IMR-90 (cell line): ENCODE results near the gene RTN3. TPM values are rescaled to one million over a fixed set of nuclear protein-coding genes. Genes with fewer than 3 reads are reported as not detected.

Source experiments
- ATAC-seq: fragments of 200-7000 bp; cut with Tn5 transposase; 2 replicates; pipeline ENCODE4 v1.9.1; 2020; ENCODE audit warnings: low read depth, mild to moderate bottlenecking, moderate library complexity
- BruUV-seq: library from RNA; stranded (reverse); fragments of 400-500 nt; replicated peaks from 2 replicates; lab custom pipeline; 2021; lab: Mats Ljungman, UMichigan
- CTCF ChIA-PET: fragments of 300-600 bp; formaldehyde crosslinking; extraction: SDS; loops from one replicate; lab custom pipeline; 2021; ENCODE audit warnings: antibody characterized with exemption; lab: Yijun Ruan, JAX
- POLR2A ChIA-PET: fragments of 300-600 bp; sonication (Branson Sonifier 250); formaldehyde crosslinking; loops from one replicate; lab custom pipeline; 2022; ENCODE audit warnings: antibody characterized with exemption; ENCODE audit not compliant: unreplicated experiment; lab: Charles Lee
- DNase-seq: peaks from one replicate; pipeline ENCODE4 v3.0.0; 2013
- H2AFZ ChIP-seq: replicated peaks from 2 replicates; pipeline ENCODE3; 2013; ENCODE audit warnings: low read length, mild to moderate bottlenecking; ENCODE audit not compliant: poor library complexity
- H2AK5ac ChIP-seq: 2 replicates; pipeline ENCODE4 v1.6.1; 2013; ENCODE audit warnings: low read depth, low read length, inconsistent platforms
- H2AK9ac ChIP-seq: replicated peaks from 2 replicates; pipeline ENCODE3; 2013; ENCODE audit warnings: mild to moderate bottlenecking, low read depth, low read length, moderate library complexity; ENCODE audit not compliant: poor library complexity
- H2BK120ac ChIP-seq: 2 replicates; pipeline ENCODE4 v1.6.1; 2013; ENCODE audit warnings: low read depth, low read length, inconsistent platforms
- H2BK15ac ChIP-seq: 3 replicates; pipeline ENCODE4 v1.6.1; 2013; ENCODE audit warnings: low read depth, low read length, inconsistent platforms
- H2BK20ac ChIP-seq: 2 replicates; pipeline ENCODE4 v1.6.1; 2013; ENCODE audit warnings: low read depth, mild to moderate bottlenecking, inconsistent platforms, low read length, moderate library complexity
- H2BK5ac ChIP-seq: 2 replicates; pipeline ENCODE4 v1.6.1; 2013; ENCODE audit warnings: mild to moderate bottlenecking, low read depth, low read length, inconsistent platforms; ENCODE audit not compliant: poor library complexity, severe bottlenecking
- H3K14ac ChIP-seq: replicated peaks from 2 replicates; pipeline ENCODE4 v1.6.1; 2013; ENCODE audit warnings: low read depth, low read length, inconsistent platforms
- H3K18ac ChIP-seq: 2 replicates; pipeline ENCODE4 v1.6.1; 2013; ENCODE audit warnings: low read depth, low read length, control low read depth
- H3K23ac ChIP-seq: 2 replicates; pipeline ENCODE4 v1.6.1; 2013; ENCODE audit warnings: low read depth, low read length, inconsistent platforms
- H3K27ac ChIP-seq: 2 replicates; pipeline ENCODE4 v1.5.1; 2013; ENCODE audit warnings: mild to moderate bottlenecking, control low read depth, low read length; ENCODE audit not compliant: insufficient read depth
- H3K27me3 ChIP-seq: 2 replicates; pipeline ENCODE4 v1.6.1; 2013; ENCODE audit warnings: low read length; ENCODE audit not compliant: control insufficient read depth, insufficient read depth
- H3K36me3 ChIP-seq: 2 replicates; pipeline ENCODE4 v1.6.1; 2013; ENCODE audit warnings: low read length, mixed read lengths; ENCODE audit not compliant: control insufficient read depth, insufficient read depth
- H3K4ac ChIP-seq: 2 replicates; pipeline ENCODE4 v1.6.1; 2013; ENCODE audit warnings: low read depth, low read length, inconsistent platforms
- H3K4me1 ChIP-seq: 2 replicates; pipeline ENCODE4 v1.6.1; 2013; ENCODE audit warnings: low read length, mixed read lengths; ENCODE audit not compliant: control insufficient read depth, insufficient read depth
- H3K4me2 ChIP-seq: 2 replicates; pipeline ENCODE4 v1.6.1; 2013; ENCODE audit warnings: low read depth, mild to moderate bottlenecking, control low read depth, low read length, moderate library complexity
- H3K4me3 ChIP-seq: 2 replicates; pipeline ENCODE4 v1.5.1; 2013; ENCODE audit warnings: low read depth, mild to moderate bottlenecking, control low read depth, low read length, moderate library complexity; ENCODE audit not compliant: insufficient read depth
- H3K56ac ChIP-seq: 2 replicates; pipeline ENCODE4 v1.6.1; 2013; ENCODE audit warnings: low read length, inconsistent platforms; ENCODE audit not compliant: insufficient read depth; ENCODE audit errors: extremely low read depth
- H3K79me1 ChIP-seq, 2 experiments: 2 replicates each; pipeline ENCODE4 v1.6.1; 2013; ENCODE audit warnings: low read length in 2 of 2, inconsistent platforms in 1 of 2, low read depth in 1 of 2
- H3K9ac ChIP-seq: 2 replicates; pipeline ENCODE4 v1.6.1; 2013; ENCODE audit warnings: low read depth, low read length, control low read depth
- H3K9me1 ChIP-seq: 2 replicates; pipeline ENCODE4 v1.6.1; 2013; ENCODE audit warnings: low read length, inconsistent platforms; ENCODE audit not compliant: insufficient read depth
- H3K9me3 ChIP-seq: 2 replicates; pipeline ENCODE4 v1.6.1; 2013; ENCODE audit warnings: low read length; ENCODE audit not compliant: control insufficient read depth, insufficient read depth
- H4K20me1 ChIP-seq: 2 replicates; pipeline ENCODE4 v1.6.1; 2013; ENCODE audit warnings: low read length, inconsistent platforms; ENCODE audit not compliant: insufficient read depth
- H4K5ac ChIP-seq: 2 replicates; pipeline ENCODE4 v1.6.1; 2013; ENCODE audit warnings: mild to moderate bottlenecking, low read depth, low read length, control low read depth
- H4K8ac ChIP-seq, 2 experiments: 2 replicates each; pipeline ENCODE4 v1.6.1; 2013; ENCODE audit warnings: low read depth in 2 of 2, low read length in 2 of 2, control low read depth in 1 of 2, inconsistent platforms in 1 of 2
- H4K91ac ChIP-seq: 2 replicates; pipeline ENCODE4 v1.6.1; 2013; ENCODE audit warnings: low read depth, low read length, inconsistent platforms; ENCODE audit not compliant: insufficient read depth
- BHLHE40 ChIP-seq: fragments of 150-350 bp; IDR thresholded peaks from 2 replicates; pipeline ENCODE4 v1.6.1; 2016; ENCODE audit warnings: mild to moderate bottlenecking, low read depth, low read length
- CHD1 ChIP-seq: IDR thresholded peaks from 2 replicates; pipeline ENCODE4 v1.6.1; 2012; ENCODE audit warnings: low read depth, low read length, improper control_type of control experiment
- CTCF ChIP-seq: conservative IDR thresholded peaks from 2 replicates; pipeline ENCODE4 v1.5.1; 2012; ENCODE audit warnings: mild to moderate bottlenecking, low read depth, low read length, improper control_type of control experiment
- ELK1 ChIP-seq: fragments of 150-350 bp; IDR thresholded peaks from 2 replicates; pipeline ENCODE4 v1.6.1; 2016; ENCODE audit warnings: low read depth, mild to moderate bottlenecking, low read length, moderate library complexity, borderline replicate concordance
- FOS ChIP-seq: fragments of 150-350 bp; IDR thresholded peaks from 2 replicates; pipeline ENCODE4 v1.6.1; 2016; ENCODE audit warnings: low read depth, low read length
- MAFK ChIP-seq: IDR thresholded peaks from 2 replicates; pipeline ENCODE4 v1.6.1; 2012; ENCODE audit warnings: low read depth, low read length, improper control_type of control experiment
- MAZ ChIP-seq: IDR thresholded peaks from 2 replicates; pipeline ENCODE4 v1.6.1; 2012; ENCODE audit warnings: low read depth, mild to moderate bottlenecking, low read length, improper control_type of control experiment, moderate library complexity, borderline replicate concordance
- MXI1 ChIP-seq: IDR thresholded peaks from 2 replicates; pipeline ENCODE4 v1.6.1; 2012; ENCODE audit warnings: low read depth, mild to moderate bottlenecking, low read length, moderate library complexity, borderline replicate concordance
- NFE2L2 ChIP-seq: fragments of 150-350 bp; IDR thresholded peaks from 2 replicates; pipeline ENCODE4 v1.6.1; 2016; ENCODE audit warnings: low read depth, mild to moderate bottlenecking, low read length
- POLR2A ChIP-seq: IDR thresholded peaks from 2 replicates; pipeline ENCODE4 v1.6.1; 2012; ENCODE audit warnings: mild to moderate bottlenecking, low read depth, low read length
- RAD21 ChIP-seq: IDR thresholded peaks from 2 replicates; pipeline ENCODE4 v1.6.1; 2012; ENCODE audit warnings: low read length, improper control_type of control experiment
- RCOR1 ChIP-seq: IDR thresholded peaks from 2 replicates; pipeline ENCODE4 v1.6.1; 2012; ENCODE audit warnings: mild to moderate bottlenecking, low read length, improper control_type of control experiment; ENCODE audit not compliant: insufficient replicate concordance
- RFX5 ChIP-seq: IDR thresholded peaks from 2 replicates; pipeline ENCODE4 v1.8.0; 2012; ENCODE audit warnings: low read depth, mild to moderate bottlenecking, low read length, moderate library complexity
- SMC3 ChIP-seq: fragments of 150-350 bp; IDR thresholded peaks from 2 replicates; pipeline ENCODE4 v1.6.1; 2016; ENCODE audit warnings: low read depth, mild to moderate bottlenecking, antibody characterized with exemption, low read length, moderate library complexity
- USF2 ChIP-seq: fragments of 150-350 bp; IDR thresholded peaks from 2 replicates; pipeline ENCODE4 v1.6.1; 2017; ENCODE audit warnings: mild to moderate bottlenecking, antibody characterized with exemption, low read length, low read depth
- WGBS, 2 experiments: methylation state at CpG; one replicate each; pipeline versions ENCODE4 v1.1.5 to v1.1.7; 2013; ENCODE audit warnings: missing lambda C conversion rate in 2 of 2; ENCODE audit not compliant: insufficient read length in 1 of 2; ENCODE audit errors: extremely low coverage in 2 of 2; 5-methylcytosine and 5-hydroxymethylcytosine counted together
- dilution Hi-C: fragments of 300-500 bp; cut with HindIII; formaldehyde crosslinking; loops from one replicate; pipeline ENCODE4 v1.14.3; 2018; ENCODE audit warnings: low sequenced_read_pairs; ENCODE audit not compliant: unreplicated experiment
- in situ Hi-C: fragments of 300-500 bp; cut with MboI; formaldehyde crosslinking; loops from 3 replicates; pipeline ENCODE4 v1.14.3; 2019; ENCODE audit warnings: low sequenced_read_pairs, inconsistent platforms, mixed read lengths
- intact Hi-C: fragments of 100-400 bp; cut with micrococcal nuclease; formaldehyde crosslinking; loops from 2 replicates; pipeline ENCODE4 v1.10.0; 2022
- polyA plus RNA-seq, 3 experiments: library from polyadenylated mRNA; depleted of rRNA; stranded (reverse); fragments of >200 nt; gene quantifications; 2 replicates each; pipeline ENCODE4 v1.2.3, GENCODE V29; 2012; ENCODE audit warnings: low replicate concordance in 1 of 3
- total RNA-seq: library from RNA; depleted of rRNA; stranded (reverse); fragments of >200 nt; gene quantifications from 2 replicates; pipeline ENCODE4 v1.2.3, GENCODE V29; 2012

RTN3 gene
- total and polyA plus RNA-seq, 2 of the 4 experiments (the other 2 are of a cell fraction), result 31.2 to 64.6 TPM

GRCh38 chr11:63687845-63688244 is 6.5 kb downstream of the RTN3 start:
- intact Hi-C loops, result loop anchor here (2.0 kb wide), 1 partner anchor 17 kb away; no protein-coding TSS in a partner anchor
- WGBS, 2 experiments, result no CpG with 5 or more reads among the region's 1 CpG
- ChIA-PET CTCF (no interaction called here), POLR2A (no interaction called here)
- H3K4me2 ChIP-seq, result no peak overlapping the region
- in situ Hi-C loops, result no loop called here
- no peak overlapping the region for H3K4me3 ChIP-seq
- dilution Hi-C loops, result no loop called here
- peaks cover 13% of the 10 kb centered on the region for H4K20me1 ChIP-seq
- peaks cover 6% of the 10 kb centered on the region for H3K4me1 ChIP-seq
- H3K9ac ChIP-seq, result no peak overlapping the region
- no peak overlapping the region for H4K8ac ChIP-seq
- H3K36me3 ChIP-seq, result no peaks in the 10 kb centered on the region
- DNase-seq (no peak), ATAC-seq (no peak)
- no peak overlapping the region for H3K4ac ChIP-seq
- H3K18ac ChIP-seq, result no peak overlapping the region
- H3K79me1 ChIP-seq, result peaks cover 23 to 71% of the 10 kb centered on the region in 2 experiments
- no peak overlapping the region for H3K14ac ChIP-seq
- no peak overlapping the region for H3K27ac ChIP-seq
- H2AFZ ChIP-seq, result no peak overlapping the region
- no peak overlapping the region for H4K91ac ChIP-seq
- H3K23ac ChIP-seq, result no peak overlapping the region
- H3K56ac ChIP-seq, result no peak overlapping the region
- no peak overlapping the region for H2BK15ac ChIP-seq
- no TSS peak for BruUV-seq
- TF ChIP-seq BHLHE40 (no peak), MAZ (no peak), RAD21 (no peak), RCOR1 (no peak), CTCF (no peak), MXI1 (no peak), NFE2L2 (no peak), POLR2A (no peak), SMC3 (no peak), MAFK (no peak), FOS (no peak), RFX5 (no peak), USF2 (no peak), CHD1 (no peak), ELK1 (no peak)
- peaks cover 4% of the 10 kb centered on the region for H3K9me1 ChIP-seq
- no peak overlapping the region for H2BK120ac ChIP-seq
- H2BK5ac ChIP-seq, result no peak overlapping the region
- no peak overlapping the region for H2AK5ac ChIP-seq
- no peaks in the 10 kb centered on the region for H3K27me3 ChIP-seq
- no peaks in the 10 kb centered on the region for H3K9me3 ChIP-seq
- no peak overlapping the region for H2BK20ac ChIP-seq
- no peak overlapping the region for H4K5ac ChIP-seq
- no peak overlapping the region for H2AK9ac ChIP-seq
